SK-N-SH treated with all-trans-retinoic acid at 6 μM for 48 hours (cell line): ENCODE measurements around the gene CCR7.

Experiments
- BACH2 ChIP-seq: fragments of 250-450 bp; sonication (Bioruptor Pico); IDR thresholded peaks from 2 replicates; pipeline ENCODE4 v1.9.0; 2021; ENCODE audit warnings: mild to moderate bottlenecking, borderline replicate concordance
- CREB5 ChIP-seq: fragments of 250-450 bp; sonication (Bioruptor Pico); IDR thresholded peaks from 2 replicates; pipeline ENCODE4 v1.5.1; 2020; ENCODE audit warnings: low read depth, mild to moderate bottlenecking, moderate library complexity
- CSDC2 ChIP-seq: fragments of 250-450 bp; sonication (Bioruptor Pico); IDR thresholded peaks from 2 replicates; pipeline ENCODE4 v1.5.0; 2020; ENCODE audit warnings: mild to moderate bottlenecking, moderate library complexity
- CSRNP3 ChIP-seq: fragments of 250-450 bp; sonication (Bioruptor Pico); IDR thresholded peaks from 2 replicates; pipeline ENCODE4 v1.5.1; 2021; ENCODE audit warnings: mild to moderate bottlenecking, moderate library complexity
- GLIS3 ChIP-seq: fragments of 250-450 bp; sonication (Bioruptor Pico); IDR thresholded peaks from 2 replicates; pipeline ENCODE4 v1.5.0; 2020; ENCODE audit warnings: mild to moderate bottlenecking, moderate library complexity
- OSR1 ChIP-seq: fragments of 250-450 bp; sonication (Bioruptor Pico); IDR thresholded peaks from 2 replicates; pipeline ENCODE4 v1.8.0; 2022; ENCODE audit warnings: moderate library complexity, mild to moderate bottlenecking, inconsistent platforms
- RARB ChIP-seq: fragments of 250-450 bp; sonication (Bioruptor Pico); IDR thresholded peaks from 2 replicates; pipeline ENCODE4 v1.8.0; 2021; ENCODE audit warnings: mild to moderate bottlenecking, moderate library complexity
- SNAI2 ChIP-seq: fragments of 250-450 bp; sonication (Bioruptor Pico); IDR thresholded peaks from 2 replicates; pipeline ENCODE4 v1.5.0; 2020; ENCODE audit warnings: mild to moderate bottlenecking, moderate library complexity
- ZC3H10 ChIP-seq: fragments of 250-450 bp; sonication (Bioruptor Pico); IDR thresholded peaks from 2 replicates; pipeline ENCODE4 v1.5.1; 2021; ENCODE audit warnings: mild to moderate bottlenecking, moderate library complexity
- ZFP3 ChIP-seq: fragments of 250-450 bp; sonication (Bioruptor Pico); IDR thresholded peaks from 2 replicates; pipeline ENCODE4 v1.5.0; 2020; ENCODE audit warnings: mild to moderate bottlenecking, moderate library complexity
- ZNF565 ChIP-seq: fragments of 450-650 bp; formaldehyde crosslinking; conservative IDR thresholded peaks from 2 replicates; pipeline ENCODE4 v1.5.0; 2020; ENCODE audit warnings: low read depth, mild to moderate bottlenecking, moderate library complexity
- ZNF8 ChIP-seq: fragments of 450-650 bp; formaldehyde crosslinking; IDR thresholded peaks from 2 replicates; pipeline ENCODE4 v1.5.0; 2020; ENCODE audit warnings: mild to moderate bottlenecking, moderate library complexity
- TF ChIP-seq, protein P1 (sequence below): fragments of 250-450 bp; sonication (Bioruptor Pico); IDR thresholded peaks from 2 replicates; pipeline ENCODE4 v1.8.0; 2020; ENCODE audit warnings: mild to moderate bottlenecking, moderate library complexity, borderline replicate concordance

GRCh38 chr17:40539711-40540411 lies 25.4 kb downstream of the CCR7 start:
- TF ChIP-seq RARB (CRISPR knock-in tag) (no peak), GLIS3 (no peak), SNAI2 (CRISPR knock-in tag) (no peak), ZNF8 (CRISPR knock-in tag) (no peak), CSRNP3 (CRISPR knock-in tag) (no peak), CREB5 (CRISPR knock-in tag) (no peak), ZNF565 (CRISPR knock-in tag) (no peak), ZFP3 (CRISPR knock-in tag) (no peak), CSDC2 (CRISPR knock-in tag) (no peak), BACH2 (CRISPR knock-in tag) (no peak), ZC3H10 (CRISPR knock-in tag) (no peak), OSR1 (CRISPR knock-in tag) (no peak)
- TF ChIP-seq, protein P1, sequence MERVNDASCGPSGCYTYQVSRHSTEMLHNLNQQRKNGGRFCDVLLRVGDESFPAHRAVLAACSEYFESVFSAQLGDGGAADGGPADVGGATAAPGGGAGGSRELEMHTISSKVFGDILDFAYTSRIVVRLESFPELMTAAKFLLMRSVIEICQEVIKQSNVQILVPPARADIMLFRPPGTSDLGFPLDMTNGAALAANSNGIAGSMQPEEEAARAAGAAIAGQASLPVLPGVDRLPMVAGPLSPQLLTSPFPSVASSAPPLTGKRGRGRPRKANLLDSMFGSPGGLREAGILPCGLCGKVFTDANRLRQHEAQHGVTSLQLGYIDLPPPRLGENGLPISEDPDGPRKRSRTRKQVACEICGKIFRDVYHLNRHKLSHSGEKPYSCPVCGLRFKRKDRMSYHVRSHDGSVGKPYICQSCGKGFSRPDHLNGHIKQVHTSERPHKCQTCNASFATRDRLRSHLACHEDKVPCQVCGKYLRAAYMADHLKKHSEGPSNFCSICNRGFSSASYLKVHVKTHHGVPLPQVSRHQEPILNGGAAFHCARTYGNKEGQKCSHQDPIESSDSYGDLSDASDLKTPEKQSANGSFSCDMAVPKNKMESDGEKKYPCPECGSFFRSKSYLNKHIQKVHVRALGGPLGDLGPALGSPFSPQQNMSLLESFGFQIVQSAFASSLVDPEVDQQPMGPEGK, result no peak
